ENCODE measurements around the gene PCDHA4.
A peak's percentile ranks its signal among the peaks of the same experiment; 100 is the strongest.
"Not testable (repeated sequence)": the region's sequence is repeated elsewhere in the genome, so short reads cannot be mapped to it uniquely, and the experiment has no call there.

PCDHA4 gene

GRCh38 chr5:140802781-140803271 lies 4.0 kb upstream of the PCDHA4 start:
- H3K4me3 ChIP-seq (ENCODE audit: low read depth, low read length), result no peak overlapping the region
- TF ChIP-seq CTCF (IDR thresholded peaks at IDR 0.05; ENCODE audit: borderline replicate concordance, insufficient read depth, low read depth, low read length), result no peak

DNA sequence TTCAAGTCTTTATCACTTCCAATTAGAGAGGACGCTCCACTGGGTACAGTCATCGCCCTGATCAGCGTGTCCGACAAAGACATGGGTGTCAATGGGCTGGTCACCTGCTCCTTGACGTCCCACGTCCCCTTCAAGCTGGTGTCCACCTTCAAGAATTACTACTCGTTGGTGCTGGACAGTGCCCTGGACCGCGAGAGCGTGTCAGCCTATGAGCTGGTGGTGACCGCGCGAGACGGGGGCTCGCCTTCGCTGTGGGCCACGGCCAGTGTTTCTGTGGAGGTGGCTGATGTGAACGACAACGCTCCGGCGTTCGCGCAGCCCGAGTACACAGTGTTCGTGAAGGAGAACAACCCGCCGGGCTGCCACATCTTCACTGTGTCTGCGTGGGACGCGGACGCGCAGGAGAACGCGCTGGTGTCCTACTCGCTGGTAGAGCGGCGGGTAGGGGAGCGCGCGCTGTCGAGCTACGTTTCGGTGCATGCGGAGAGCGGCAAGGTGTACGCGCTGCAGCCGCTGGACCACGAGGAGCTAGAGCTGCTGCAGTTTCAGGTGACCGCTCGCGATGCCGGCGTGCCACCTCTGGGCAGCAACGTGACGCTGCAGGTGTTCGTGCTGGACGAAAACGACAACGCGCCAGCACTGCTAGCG lies 1.5 kb downstream of the PCDHA4 start:
- not testable (repeated sequence) for H3K4me3 ChIP-seq (ENCODE audit: low read depth, low read length)

- no peak overlapping the region for H3K4me3 ChIP-seq (ENCODE audit: low read depth, low read length)
- no peak for TF ChIP-seq CTCF (IDR thresholded peaks at IDR 0.05; ENCODE audit: borderline replicate concordance, insufficient read depth, low read depth, low read length)
These were observed 2.0 kb downstream of the PCDHA4 start for GRCh38 chr5:140808889-140809291.

DNA sequence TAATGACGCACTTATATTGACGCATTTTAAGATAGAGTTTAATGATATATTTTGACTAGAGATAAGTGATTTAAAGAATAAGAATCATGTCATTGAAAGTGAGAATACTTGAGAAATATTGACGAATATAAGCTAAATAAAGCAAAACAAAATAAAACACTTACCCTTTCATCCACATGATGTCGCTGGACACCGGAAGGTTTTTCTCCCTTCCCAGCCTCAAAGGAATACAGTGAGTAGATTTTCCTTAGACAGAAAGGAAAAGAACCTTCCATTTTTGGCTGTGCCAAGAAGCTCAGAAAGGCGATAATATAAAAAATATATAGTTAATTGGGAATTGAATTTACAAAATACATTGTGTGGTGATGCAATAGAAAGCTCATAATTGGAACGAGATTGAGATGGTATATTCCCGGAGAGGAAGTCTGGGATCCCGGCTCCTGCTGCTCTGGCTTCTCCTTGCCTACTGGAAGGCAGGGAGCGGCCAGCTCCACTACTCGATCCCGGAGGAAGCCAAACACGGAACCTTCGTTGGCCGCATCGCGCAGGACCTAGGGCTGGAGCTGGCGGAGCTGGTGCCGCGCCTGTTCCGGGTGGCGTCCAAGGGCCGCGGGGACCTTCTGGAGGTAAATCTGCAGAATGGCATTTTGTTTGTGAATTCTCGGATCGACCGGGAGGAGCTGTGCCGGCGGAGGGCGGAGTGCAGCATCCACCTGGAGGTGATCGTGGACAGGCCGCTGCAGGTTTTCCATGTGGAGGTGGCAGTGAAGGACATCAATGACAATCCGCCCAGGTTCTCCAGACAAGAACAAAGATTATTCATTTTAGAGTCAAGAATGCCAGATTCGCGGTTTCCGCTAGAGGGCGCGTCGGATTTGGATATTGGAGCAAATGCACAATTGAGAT lies 14.8 kb downstream of the PCDHA4 start, which contains the start of gene PCDHA5:
Gene PCDHA5 (plus strand): TSS at position 239 of the 906 bp plus-strand sequence.
- peak; percentile 43; the same call in 1 of the 2 replicates for TF ChIP-seq CTCF (IDR thresholded peaks at IDR 0.05; ENCODE audit: borderline replicate concordance, insufficient read depth, low read depth, low read length)

DNA sequence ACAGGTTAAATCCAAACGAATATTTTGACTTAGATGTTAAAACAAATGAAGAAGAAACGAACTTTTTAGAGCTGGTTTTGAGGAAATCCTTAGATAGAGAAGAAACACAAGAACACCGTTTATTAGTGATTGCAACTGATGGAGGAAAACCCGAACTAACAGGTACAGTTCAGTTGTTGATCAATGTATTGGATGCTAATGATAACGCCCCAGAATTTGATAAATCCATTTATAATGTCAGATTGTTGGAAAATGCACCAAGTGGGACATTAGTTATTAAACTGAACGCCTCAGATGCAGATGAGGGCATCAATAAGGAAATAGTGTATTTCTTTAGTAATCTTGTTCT lies 15.4 kb downstream of the PCDHA4 start:
- TF ChIP-seq CTCF (IDR thresholded peaks at IDR 0.05; ENCODE audit: borderline replicate concordance, insufficient read depth, low read depth, low read length), result no peak
- H3K4me3 ChIP-seq (ENCODE audit: low read depth, low read length), result no peak overlapping the region

More for the DNA sequence above, 14.8 kb downstream of the PCDHA4 start, which contains the start of gene PCDHA5:
- no peak within 1 kb of the TSS for H3K4me3 ChIP-seq (ENCODE audit: low read depth, low read length)

DNA sequence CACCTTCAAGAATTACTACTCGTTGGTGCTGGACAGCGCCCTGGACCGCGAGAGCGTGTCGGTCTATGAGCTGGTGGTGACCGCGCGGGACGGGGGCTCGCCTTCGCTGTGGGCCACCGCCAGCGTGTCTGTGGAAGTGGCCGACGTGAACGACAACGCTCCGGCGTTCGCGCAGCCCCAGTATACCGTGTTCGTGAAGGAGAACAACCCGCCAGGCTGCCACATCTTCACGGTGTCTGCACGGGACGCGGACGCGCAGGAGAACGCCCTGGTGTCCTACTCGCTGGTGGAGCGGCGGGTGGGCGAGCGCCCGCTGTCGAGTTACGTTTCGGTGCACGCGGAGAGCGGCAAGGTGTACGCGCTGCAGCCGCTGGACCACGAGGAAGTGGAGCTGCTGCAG lies 16.1 kb downstream of the PCDHA4 start:
- not testable (repeated sequence) for H3K4me3 ChIP-seq (ENCODE audit: low read depth, low read length)

DNA sequence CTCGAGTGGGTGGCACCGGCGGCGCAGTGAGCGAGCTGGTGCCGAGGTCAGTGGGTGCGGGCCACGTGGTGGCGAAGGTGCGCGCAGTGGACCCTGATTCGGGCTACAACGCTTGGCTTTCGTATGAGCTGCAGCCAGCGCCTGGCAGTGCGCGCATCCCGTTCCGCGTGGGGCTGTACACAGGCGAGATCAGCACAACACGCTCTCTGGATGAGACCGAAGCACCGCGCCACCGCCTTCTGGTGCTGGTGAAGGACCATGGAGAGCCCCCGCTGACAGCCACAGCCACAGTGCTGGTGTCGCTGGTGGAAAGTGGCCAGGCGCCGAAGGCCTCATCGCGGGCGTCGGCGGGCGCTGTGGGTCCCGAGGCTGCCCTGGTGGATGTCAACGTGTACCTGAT lies 16.6 kb downstream of the PCDHA4 start:
- H3K4me3 ChIP-seq (ENCODE audit: low read depth, low read length), result no peak overlapping the region
- no peak for TF ChIP-seq CTCF (IDR thresholded peaks at IDR 0.05; ENCODE audit: borderline replicate concordance, insufficient read depth, low read depth, low read length)
